Panc1 (cell line): ENCODE measurements around the gene LRRC38. TPM values are rescaled to one million over a fixed set of nuclear protein-coding genes. Genes with fewer than 3 reads are reported as not detected.

Source experiments
- ATAC-seq: fragments of 200-7000 bp; cut with Tn5 transposase; 2 replicates; pipeline ENCODE4 v1.9.1; 2020; ENCODE audit warnings: mild to moderate bottlenecking, moderate library complexity
- BruUV-seq: library from RNA; stranded (reverse); fragments of 400-500 nt; replicated peaks from 2 replicates; lab custom pipeline; 2021; lab: Mats Ljungman, UMichigan
- CTCF ChIA-PET: fragments of 300-600 bp; sonication (Branson Sonifier 250); formaldehyde crosslinking; loops from one replicate; lab custom pipeline; 2022; ENCODE audit warnings: antibody characterized with exemption; lab: Charles Lee
- POLR2A ChIA-PET: fragments of 300-600 bp; sonication (Branson Sonifier 250); formaldehyde crosslinking; loops from one replicate; lab custom pipeline; 2022; ENCODE audit warnings: antibody characterized with exemption; lab: Charles Lee
- DNase-seq: peaks from one replicate; pipeline ENCODE4 v3.0.0-alpha.2; 2010; ENCODE audit warnings: low read depth, low spot score
- H3K27ac ChIP-seq: 2 replicates; pipeline ENCODE4 v1.5.1; 2011; ENCODE audit warnings: mild to moderate bottlenecking, low read length, inconsistent platforms
- H3K27me3 ChIP-seq: fragments of 200-500 bp; sonication (Bioruptor generic); 2 replicates; pipeline ENCODE4 v1.6.0; 2014; ENCODE audit warnings: low read length, inconsistent platforms; ENCODE audit not compliant: control insufficient read depth, insufficient read depth
- H3K36me3 ChIP-seq: fragments of 200-500 bp; sonication (Bioruptor generic); 2 replicates; pipeline ENCODE4 v1.5.1; 2014; ENCODE audit warnings: inconsistent platforms, mild to moderate bottlenecking, low read length, moderate library complexity; ENCODE audit not compliant: control insufficient read depth, insufficient read depth
- H3K4me1 ChIP-seq: 2 replicates; pipeline ENCODE4 v1.5.1; 2011; ENCODE audit warnings: inconsistent platforms, mild to moderate bottlenecking, low read length, moderate library complexity; ENCODE audit not compliant: control insufficient read depth, insufficient read depth
- H3K4me3 ChIP-seq, 2 experiments: 2 replicates each; pipeline ENCODE4 v1.5.1; 2011 to 2012; ENCODE audit warnings: low read depth in 2 of 2, low read length in 2 of 2, mild to moderate bottlenecking in 2 of 2, inconsistent platforms in 1 of 2, moderate library complexity in 1 of 2
- H3K9me3 ChIP-seq: fragments of 200-500 bp; sonication (Bioruptor generic); 2 replicates; pipeline ENCODE4 v1.5.1; 2014; ENCODE audit warnings: low read depth, mild to moderate bottlenecking, inconsistent platforms, low read length, moderate library complexity; ENCODE audit not compliant: control insufficient read depth, insufficient read depth
- CTCF ChIP-seq: fragments of 450-650 bp; IDR thresholded peaks from 2 replicates; pipeline ENCODE4 v1.5.1; 2017; ENCODE audit warnings: mild to moderate bottlenecking
- POLR2AphosphoS5 ChIP-seq: IDR thresholded peaks from 2 replicates; pipeline ENCODE4 v1.6.1; 2012; ENCODE audit warnings: mild to moderate bottlenecking, low read depth, low read length, moderate library complexity
- REST ChIP-seq, 2 experiments: IDR thresholded peaks; 2 replicates each; pipeline ENCODE4 v1.6.1; 2011 to 2012; ENCODE audit warnings: low read depth in 2 of 2, control low read depth in 1 of 2, low read length in 1 of 2, mild to moderate bottlenecking in 1 of 2, moderate library complexity in 1 of 2; ENCODE audit not compliant: insufficient read depth in 1 of 2
- SIN3A ChIP-seq: IDR thresholded peaks from 2 replicates; pipeline ENCODE4 v1.6.1; 2012; ENCODE audit warnings: low read depth, mild to moderate bottlenecking, low read length, moderate library complexity, borderline replicate concordance; ENCODE audit not compliant: insufficient read depth
- TCF7L2 ChIP-seq: IDR thresholded peaks from 2 replicates; pipeline ENCODE4 v1.6.1; 2011; ENCODE audit warnings: mild to moderate bottlenecking, low read depth, low read length, inconsistent platforms
- in situ Hi-C: cut with HindIII; loops from 2 replicates; pipeline ENCODE4 v1.10.0; 2016; ENCODE audit warnings: low sequenced_read_pairs, low pct_unique_long_range_greater_than_20kb
- intact Hi-C: fragments of 100-400 bp; cut with micrococcal nuclease; formaldehyde crosslinking; loops from one replicate; pipeline ENCODE4 v1.10.0; 2022; ENCODE audit not compliant: unreplicated experiment
- total RNA-seq: library from RNA; stranded (reverse); gene quantifications from one replicate; pipeline ENCODE4 v1.2.1, GENCODE V29; 2021; ENCODE audit not compliant: unreplicated experiment

The LRRC38 gene
- total RNA-seq, 1 experiment from 2014 or later: not detected

GRCh38 chr1:13550663-13551062, 36.9 kb upstream of the LRRC38 start:
- POLR2A ChIA-PET: no interaction called here
- intact Hi-C loops: no loop called here
- TF ChIP-seq TCF7L2 (no peak), REST (IDR thresholded peaks at IDR 0.05; ENCODE audit: insufficient read depth in 1 of 2, low read depth in 2 of 2, low read length in 1 of 2) (no peak), POLR2AphosphoS5 (no peak)

GRCh38 chr1:13549521-13549920, 35.7 kb upstream of the LRRC38 start:
- no peaks in the 10 kb centered on the region for H3K9me3 ChIP-seq
- H3K27me3 ChIP-seq: no peaks in the 10 kb centered on the region
- no peak for DNase-seq
- TF ChIP-seq TCF7L2: no peak
- no peak for TF ChIP-seq CTCF
- no peak for TF ChIP-seq SIN3A
- TF ChIP-seq REST (IDR thresholded peaks at IDR 0.05; ENCODE audit: insufficient read depth in 1 of 2, low read depth in 2 of 2, low read length in 1 of 2): no peak
- no peak for TF ChIP-seq POLR2AphosphoS5
- BruUV-seq: no TSS peak
- H3K4me3 ChIP-seq: no peak overlapping the region
- in situ Hi-C loops: no loop called here
- no peak overlapping the region for H3K27ac ChIP-seq
- no peak for ATAC-seq
- no peaks in the 10 kb centered on the region for H3K36me3 ChIP-seq
- ChIA-PET CTCF (no interaction called here), POLR2A (no interaction called here)
- no peaks in the 10 kb centered on the region for H3K4me1 ChIP-seq
- intact Hi-C loops: no loop called here

More at GRCh38 chr1:13550663-13551062, 36.9 kb upstream of the LRRC38 start:
- no peak overlapping the region for H3K4me3 ChIP-seq
- in situ Hi-C loops: no loop called here
- CTCF ChIA-PET: no interaction called here
- no peak overlapping the region for H3K27ac ChIP-seq
- no peaks in the 10 kb centered on the region for H3K4me1 ChIP-seq
- H3K9me3 ChIP-seq: no peaks in the 10 kb centered on the region
- ATAC-seq: no peak
- DNase-seq: no peak
- no peaks in the 10 kb centered on the region for H3K27me3 ChIP-seq
- BruUV-seq: no TSS peak
- H3K36me3 ChIP-seq: no peaks in the 10 kb centered on the region
